Dermis microvascular lymphatic vessel endothelial cell (primary cell): ENCODE measurements around the gene SAP30. TPM values are rescaled to one million over a fixed set of nuclear protein-coding genes. Genes with fewer than 3 reads are reported as not detected.

Experiments
- DNase-seq, 2 donors: peaks; one replicate each; pipeline versions ENCODE4 v3.0.0 to v3.0.0-alpha.2; 2010; ENCODE audit warnings: low read depth in 2 of 2
- total RNA-seq: library from RNA; depleted of rRNA; stranded (reverse); fragments of >200 nt; gene quantifications from 2 replicates; pipeline ENCODE4 v1.2.1, GENCODE V29; 2014

The SAP30 gene
- total RNA-seq, 1 donor from 2014 or later = 20.9 TPM

- peak in 1 of 2 donors; percentile 68 for DNase-seq
Measured at GRCh38 chr4:173413036-173413435, 42.3 kb downstream of the SAP30 start.

GRCh38 chr4:173414456-173414855 is 43.7 kb downstream of the SAP30 start:
- no peak for DNase-seq

GRCh38 chr4:173415092-173415491 is 44.3 kb downstream of the SAP30 start:
- DNase-seq = no peak

GRCh38 chr4:173415885-173416653 is 45.3 kb downstream of the SAP30 start:
- DNase-seq = peak in 1 of 2 donors; percentile 33

DNA sequence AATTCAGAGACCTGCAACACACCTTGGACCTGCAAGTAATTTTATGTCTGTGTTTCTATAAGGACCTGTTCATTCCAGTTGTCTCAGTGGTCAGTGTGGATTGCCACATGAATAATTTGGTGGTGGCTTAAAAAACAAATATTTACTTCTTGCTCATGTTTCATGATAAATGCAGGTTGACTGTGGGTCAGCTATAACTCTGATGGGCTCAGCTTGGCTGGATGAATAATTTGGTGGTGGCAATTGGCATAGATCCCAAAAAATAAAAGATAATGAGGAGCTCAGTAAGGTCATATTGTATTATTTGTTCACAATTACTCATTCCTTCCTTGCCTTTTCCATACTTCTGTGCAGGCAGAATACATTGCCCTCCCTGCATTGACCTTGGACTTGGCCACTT is 47.1 kb downstream of the SAP30 start:
- peak in 1 of 2 donors; percentile 38 for DNase-seq

DNA sequence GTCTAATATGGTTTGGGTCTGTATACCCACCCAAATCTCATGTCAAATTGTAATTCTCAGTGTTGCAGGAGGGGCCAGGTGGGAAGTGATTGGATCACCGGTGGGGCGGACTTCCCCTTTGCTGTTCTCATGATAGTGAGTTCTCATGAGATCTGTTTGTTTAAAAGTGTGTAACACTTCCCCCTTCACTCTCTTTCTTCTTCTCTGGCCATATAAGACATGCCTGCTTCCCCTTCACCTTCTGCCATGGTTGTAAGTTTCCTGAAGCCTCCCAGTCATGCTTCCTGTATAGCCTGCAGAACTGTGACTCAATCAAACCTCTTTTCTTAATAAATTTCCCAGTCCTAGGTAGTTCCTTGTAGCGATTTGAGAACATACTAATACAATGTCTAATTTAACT is 47.9 kb downstream of the SAP30 start:
- DNase-seq = peak in 1 of 2 donors; percentile 64

- peak in 1 of 2 donors; percentile 37 for DNase-seq
Measured at GRCh38 chr4:173420324-173420752, 49.6 kb downstream of the SAP30 start.

DNA sequence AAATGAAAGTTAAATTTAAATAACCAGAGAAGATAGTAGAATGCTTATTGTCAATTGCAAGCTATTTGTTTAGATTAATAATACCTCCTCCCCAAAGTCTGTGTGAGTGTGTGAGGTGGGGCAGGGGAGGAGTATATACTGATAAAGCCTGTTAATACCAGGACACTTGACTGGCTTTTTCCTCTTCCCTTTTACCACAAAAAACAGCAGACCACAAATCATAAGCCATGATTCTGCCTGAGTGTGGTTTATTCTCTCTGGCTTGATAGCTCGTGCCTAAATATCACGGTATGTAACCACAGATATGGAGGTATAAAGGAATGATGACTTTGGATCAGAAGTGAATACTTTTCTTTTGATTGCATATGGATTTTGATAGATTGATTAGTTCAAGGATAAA is 50.0 kb downstream of the SAP30 start:
- DNase-seq = no peak

GRCh38 chr4:173424899-173425805 is 54.4 kb downstream of the SAP30 start:
- no peak for DNase-seq

DNA sequence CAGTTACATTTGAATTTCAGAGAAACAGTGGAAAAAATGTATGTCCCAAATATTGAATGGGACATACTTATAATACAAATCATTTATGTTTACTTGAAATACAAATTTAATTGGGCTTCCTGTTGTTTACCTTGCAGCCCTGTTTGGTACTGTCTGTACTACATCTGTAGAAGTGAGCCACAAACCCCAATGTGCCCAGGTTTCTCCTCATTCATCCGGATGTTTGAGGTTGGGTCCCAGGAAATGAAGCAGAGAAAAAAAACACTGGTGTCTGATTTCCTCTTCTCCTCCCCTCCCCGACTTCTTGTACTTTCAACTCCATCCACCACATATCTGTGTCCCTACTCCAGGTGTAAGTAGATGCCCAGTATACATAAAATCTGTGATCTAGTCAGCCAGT is 55.3 kb downstream of the SAP30 start:
- no peak for DNase-seq

Other genes with a start within 250 kb of the SAP30 start
- gene GALNT7, start 202.1 kb upstream of the SAP30 start, total RNA-seq = 19.1 and 21.2 TPM in 2 replicates
- gene HMGB2, start 36.6 kb upstream of the SAP30 start, total RNA-seq = 46.3 and 101 TPM in 2 replicates
- gene SCRG1, start 28.2 kb downstream of the SAP30 start, total RNA-seq = not detected in 2 replicates
- gene HAND2, start 159.3 kb downstream of the SAP30 start, total RNA-seq = not detected in 2 replicates